ENCODE measurements around the gene COX8A. TPM values are rescaled to one million over a fixed set of nuclear protein-coding genes. Genes with fewer than 3 reads are reported as not detected.
"Not testable (repeated sequence)": the region's sequence is repeated elsewhere in the genome, so short reads cannot be mapped to it uniquely, and the experiment has no call there.

The COX8A gene
- total and polyA plus RNA-seq, 10 donors: 181 to 698 (median 324) TPM

DNA sequence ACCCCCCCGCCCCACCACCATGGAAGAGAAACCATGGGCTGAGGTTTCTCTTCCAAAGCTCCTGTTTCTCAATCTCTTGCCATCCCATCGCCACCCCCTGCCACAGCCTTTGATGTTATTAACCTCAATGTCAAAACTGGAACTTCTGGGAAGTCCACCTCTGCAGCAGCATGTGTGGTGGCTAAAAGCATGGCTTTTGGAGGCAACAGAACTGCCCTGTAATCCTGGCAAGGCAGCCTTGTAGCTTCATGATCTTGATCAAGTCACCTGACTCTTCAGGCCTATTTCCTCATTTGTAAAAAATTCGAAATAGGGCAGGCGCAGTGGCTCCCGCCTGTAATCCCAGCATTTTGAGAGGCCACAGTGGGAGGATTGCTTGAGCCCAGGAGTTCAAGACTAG is 3.5 kb upstream of the COX8A start:
- H3K4me1 ChIP-seq: peaks cover 8 to 19% (median 15%) of the 10 kb centered on the region in 6 donors
- H3K36me3 ChIP-seq: peaks cover 0 to 2% (median 0%) of the 10 kb centered on the region in 6 donors
- H3K27me3 ChIP-seq (replicated peaks in 1 of 7): peaks cover 0 to 13% (median 0%) of the 10 kb centered on the region in 7 donors
- H3K4me3 ChIP-seq: no peak overlapping the region
- TF ChIP-seq, protein P1, sequence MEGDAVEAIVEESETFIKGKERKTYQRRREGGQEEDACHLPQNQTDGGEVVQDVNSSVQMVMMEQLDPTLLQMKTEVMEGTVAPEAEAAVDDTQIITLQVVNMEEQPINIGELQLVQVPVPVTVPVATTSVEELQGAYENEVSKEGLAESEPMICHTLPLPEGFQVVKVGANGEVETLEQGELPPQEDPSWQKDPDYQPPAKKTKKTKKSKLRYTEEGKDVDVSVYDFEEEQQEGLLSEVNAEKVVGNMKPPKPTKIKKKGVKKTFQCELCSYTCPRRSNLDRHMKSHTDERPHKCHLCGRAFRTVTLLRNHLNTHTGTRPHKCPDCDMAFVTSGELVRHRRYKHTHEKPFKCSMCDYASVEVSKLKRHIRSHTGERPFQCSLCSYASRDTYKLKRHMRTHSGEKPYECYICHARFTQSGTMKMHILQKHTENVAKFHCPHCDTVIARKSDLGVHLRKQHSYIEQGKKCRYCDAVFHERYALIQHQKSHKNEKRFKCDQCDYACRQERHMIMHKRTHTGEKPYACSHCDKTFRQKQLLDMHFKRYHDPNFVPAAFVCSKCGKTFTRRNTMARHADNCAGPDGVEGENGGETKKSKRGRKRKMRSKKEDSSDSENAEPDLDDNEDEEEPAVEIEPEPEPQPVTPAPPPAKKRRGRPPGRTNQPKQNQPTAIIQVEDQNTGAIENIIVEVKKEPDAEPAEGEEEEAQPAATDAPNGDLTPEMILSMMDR (IDR thresholded peaks at IDR 0.05 in 8 of 11, conservative IDR thresholded peaks at IDR 0.05 in 3 of 11): no peak
- TF ChIP-seq POLR2A (IDR thresholded peaks at IDR 0.05) (no peak), POLR2AphosphoS5 (IDR thresholded peaks at IDR 0.05) (no peak)
- no peaks in the 10 kb centered on the region for H3K9me3 ChIP-seq
- H3K27ac ChIP-seq: no peak overlapping the region
- 59 to 72% (median 64%) methylated on average over 5 of the region's 5 CpGs for WGBS, 5 donors
- DNase-seq: no peak
- intact Hi-C loops (cut with DNase I; ENCODE audit: low total_unique reads): no loop called here

DNA sequence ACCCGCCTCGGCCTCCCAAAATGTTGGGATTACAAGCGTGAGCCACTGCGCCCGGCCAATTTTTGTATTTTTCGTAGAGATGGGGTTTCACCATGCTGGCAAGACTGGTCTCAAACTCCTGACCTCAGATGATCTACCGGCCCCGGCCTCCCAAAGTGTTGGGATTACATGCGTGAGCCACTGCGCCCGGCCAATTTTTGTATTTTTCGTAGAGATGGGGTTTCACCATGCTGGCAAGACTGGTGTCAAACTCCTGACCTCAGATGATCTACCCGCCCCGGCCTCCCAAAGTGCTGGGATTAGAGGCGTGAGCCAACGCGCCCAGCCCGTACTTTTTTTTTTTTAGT is 535 bp upstream of the COX8A start:
- peak overlapping the region in 5 of 8 donors; percentile 91 to 99 (median 96) for H3K4me3 ChIP-seq
- H3K9me3 ChIP-seq; intact Hi-C loops (cut with DNase I; ENCODE audit: low total_unique reads); DNase-seq: not testable (repeated sequence)
- peaks cover 17 to 39% (median 31%) of the 10 kb centered on the region in 6 donors for H3K4me1 ChIP-seq
- peak overlapping the region in 4 of 8 donors; percentile 93 to 98 (median 97) for H3K27ac ChIP-seq
- 66 to 73% (median 67%) methylated on average over 18 of the region's 18 CpGs for whole genome bisulfite sequencing, 5 donors
- H3K36me3 ChIP-seq: peaks cover 0 to 17% (median 2%) of the 10 kb centered on the region in 6 donors
- peaks cover 0 to 13% (median 0%) of the 10 kb centered on the region in 7 donors for H3K27me3 ChIP-seq (replicated peaks in 1 of 7)

DNA sequence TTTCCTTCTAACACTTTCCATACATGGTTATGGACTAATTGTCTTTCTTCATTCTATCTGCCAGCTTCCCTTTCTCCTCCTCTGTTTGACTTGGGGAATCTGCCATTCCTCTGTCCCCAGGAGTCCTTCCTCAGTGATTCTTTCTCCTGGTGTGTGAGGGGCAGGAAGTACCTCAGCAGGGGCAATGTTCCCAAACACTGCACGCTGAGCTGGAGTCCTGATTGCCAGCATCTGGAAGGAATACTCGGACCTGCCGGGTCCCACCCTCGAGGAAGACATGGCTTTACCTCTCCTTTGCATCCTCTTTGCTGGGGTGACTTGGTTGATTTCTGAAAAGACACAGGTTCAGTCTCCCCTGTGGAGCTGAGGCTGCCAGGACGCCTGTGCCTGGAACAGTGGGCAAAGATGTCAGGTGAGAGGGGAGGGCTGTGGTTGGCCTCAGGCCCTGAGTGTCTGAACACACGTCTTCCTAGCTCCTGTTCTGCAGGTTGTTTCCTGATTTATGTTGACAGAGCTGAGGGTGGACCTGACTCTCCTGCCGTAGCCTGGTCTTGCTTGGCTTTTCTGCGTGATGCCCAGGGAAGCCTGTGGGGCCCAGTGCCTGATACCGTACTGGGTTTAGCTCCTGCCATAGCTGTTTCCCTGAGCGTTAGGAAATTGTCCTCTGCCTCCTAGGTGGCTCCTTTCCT is 4.3 kb downstream of the COX8A start:
- peaks cover 0 to 26% (median 2%) of the 10 kb centered on the region in 6 donors for H3K36me3 ChIP-seq
- TF ChIP-seq, protein P1 (IDR thresholded peaks at IDR 0.05 in 8 of 11, conservative IDR thresholded peaks at IDR 0.05 in 3 of 11): no peak
- TF ChIP-seq POLR2A (IDR thresholded peaks at IDR 0.05): no peak
- TF ChIP-seq POLR2AphosphoS5 (IDR thresholded peaks at IDR 0.05): no peak
- H3K4me1 ChIP-seq: peaks cover 18 to 65% (median 44%) of the 10 kb centered on the region in 6 donors
- 80 to 88% (median 87%) methylated on average over 10 of the region's 10 CpGs for WGBS, 5 donors
- no peak for DNase-seq
- H3K4me3 ChIP-seq: no peak overlapping the region
- no peaks in the 10 kb centered on the region for H3K27me3 ChIP-seq (replicated peaks in 1 of 7)
- intact Hi-C loops (cut with DNase I; ENCODE audit: low total_unique reads): no loop called here
- no peak overlapping the region for H3K27ac ChIP-seq
- no peaks in the 10 kb centered on the region for H3K9me3 ChIP-seq

DNA sequence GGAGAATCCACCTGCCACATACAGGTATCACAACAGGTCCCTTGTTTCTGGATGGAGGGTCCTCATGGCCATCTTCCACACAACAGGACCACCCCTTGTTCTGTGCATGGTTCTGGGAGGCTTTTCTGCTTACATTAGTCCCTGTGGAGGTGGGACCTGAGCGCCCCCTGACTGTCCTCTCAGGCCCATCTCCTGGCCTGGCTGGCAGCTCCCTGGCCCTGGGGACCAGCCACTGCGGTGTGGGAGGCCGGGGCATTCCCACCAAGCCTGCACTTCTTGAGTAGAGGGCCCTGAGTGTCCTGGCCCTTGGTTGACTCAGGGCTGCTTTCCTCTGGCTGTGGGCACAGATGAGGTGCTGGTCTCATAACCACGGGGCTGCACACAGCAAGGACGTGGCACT is 5.0 kb downstream of the COX8A start:
- peaks cover 18 to 61% (median 38%) of the 10 kb centered on the region in 6 donors for H3K4me1 ChIP-seq
- H3K4me3 ChIP-seq: no peak overlapping the region
- WGBS, 5 donors: 83 to 92% (median 88%) methylated on average over 2 to 5 of the region's 5 CpGs
- TF ChIP-seq POLR2A (IDR thresholded peaks at IDR 0.05): no peak
- no peak for TF ChIP-seq POLR2AphosphoS5 (IDR thresholded peaks at IDR 0.05)
- TF ChIP-seq, protein P1 (IDR thresholded peaks at IDR 0.05 in 8 of 11, conservative IDR thresholded peaks at IDR 0.05 in 3 of 11): no peak
- no peak overlapping the region for H3K27ac ChIP-seq
- peaks cover 0 to 26% (median 2%) of the 10 kb centered on the region in 6 donors for H3K36me3 ChIP-seq
- intact Hi-C loops (cut with DNase I; ENCODE audit: low total_unique reads): no loop called here
- H3K9me3 ChIP-seq: no peaks in the 10 kb centered on the region
- no peaks in the 10 kb centered on the region for H3K27me3 ChIP-seq (replicated peaks in 1 of 7)
- no peak for DNase-seq
